Pancreas (tissue), 10 donors: ENCODE data around the gene NCF2. TPM values are rescaled to one million over a fixed set of nuclear protein-coding genes. Genes with fewer than 3 reads are reported as not detected.

Experiments used
- ATAC-seq, 4 donors: fragments of 200-7000 bp; cut with Tn5 transposase; one replicate each; pipeline versions ENCODE4 v1.8.0 to v1.9.1; 2020; ENCODE audit warnings: mild to moderate bottlenecking in 4 of 4, moderate library complexity in 4 of 4
- DNase-seq, 6 donors: peaks; one replicate each; pipeline ENCODE4 v3.0.0-alpha.2; 2020
- FAIRE-seq: peaks from 2 replicates; lab custom pipeline; 2012; peaks lifted over from hg19 to GRCh38; lab: Jason Lieb, UNC
- H3K27ac ChIP-seq, 4 donors: fragments of 200-600 bp; sonication (generic); 1 replicate in 3 of 4; 2 replicates in 1 of 4; pipeline versions ENCODE4 v1.5.0 to v1.8.0; 2020
- H3K27me3 ChIP-seq, 4 donors: fragments of 200-600 bp; one replicate each; pipeline ENCODE4 v1.8.0; 2021
- H3K36me3 ChIP-seq, 3 donors: fragments of 200-600 bp; sonication (generic) in 1 of 3; one replicate each; pipeline versions ENCODE4 v1.5.0 to v1.8.0; 2020 to 2021
- H3K4me1 ChIP-seq, 3 donors: fragments of 200-600 bp; one replicate each; pipeline ENCODE4 v1.8.0; 2021
- H3K4me3 ChIP-seq, 4 donors: fragments of 200-600 bp; sonication (generic) in 2 of 4; one replicate each; pipeline versions ENCODE4 v1.5.0 to v1.8.0; 2020 to 2021
- H3K9me3 ChIP-seq, 4 donors: fragments of 200-600 bp; one replicate each; pipeline ENCODE4 v1.8.0; 2021
- CTCF ChIP-seq, 4 donors: fragments of 200-600 bp; sonication (generic) in 3 of 4; IDR thresholded peaks; one replicate each; pipeline versions ENCODE4 v1.5.0 to v1.8.0; 2021; ENCODE audit warnings: antibody characterized with exemption in 4 of 4
- WGBS, 2 donors: extraction: QIAGEN DNeasy Blood & Tissue Kit; methylation state at CpG; one replicate each; pipeline ENCODE4 v1.1.7; 2013; 5-methylcytosine and 5-hydroxymethylcytosine counted together
- intact Hi-C, 3 donors: fragments of 100-400 bp; cut with DNase I; formaldehyde crosslinking; loops; one replicate each; pipeline versions ENCODE4 v1.11.1 to v1.14.2; 2022
- polyA plus RNA-seq, 2 donors: library from polyadenylated mRNA; stranded (reverse); fragments of 200-250 nt; gene quantifications; one replicate each; pipeline ENCODE4 v1.2.3, GENCODE V29; 2013
- total RNA-seq, 6 donors: library from RNA; stranded (reverse); fragmentation: NEBNext Ultra II Directional in 4 of 6; extraction: Animal tissue kit (Norgen Biotek cat#: 25700) in 4 of 6; gene quantifications; one replicate each; pipeline versions ENCODE4 v1.2.1 to v1.2.4, GENCODE V29; 2021 to 2023
- donor health status: healthy with polysubstance abuse.
- donor health status: DM: no; HTN: no; CAD: no; lungs with moderate emphysema.
- donor health status: DM: no; HTN: no; CAD: no.
- donor health status: control.
- donor health status: control.
- donor health status: Bipolar disorder and iron deficiency.
- donor health status: DM: yes; HTN: yes; CAD: no.
- donor health status: DM: no; HTN: no; CAD: no.
- donor health status: DM: no; HTN: no; CAD: no.
- donor health status: DM: yes; HTN: yes; CAD: no.

Gene NCF2
- total and polyA plus RNA-seq, 8 donors: 0.65 to 24.5 (median 2.1) TPM

GRCh38 chr1:183612407-183612806, 22.1 kb upstream of the NCF2 start:
- H3K27me3 ChIP-seq: no peaks in the 10 kb centered on the region
- no peak for TF ChIP-seq CTCF (IDR thresholded peaks at IDR 0.05)
- FAIRE-seq (no peak), ATAC-seq (no peak), DNase-seq (no peak)
- no peaks in the 10 kb centered on the region for H3K9me3 ChIP-seq
- no peak overlapping the region for H3K27ac ChIP-seq
- WGBS, 2 donors: 52 to 67% methylated on average over 3 of the region's 3 CpGs
- no peaks in the 10 kb centered on the region for H3K36me3 ChIP-seq
- no peak overlapping the region for H3K4me3 ChIP-seq
- intact Hi-C loops: no loop called here
- H3K4me1 ChIP-seq: no peaks in the 10 kb centered on the region

- ATAC-seq (no peak), DNase-seq (no peak), FAIRE-seq (no peak)
- no peak overlapping the region for H3K27ac ChIP-seq
- H3K9me3 ChIP-seq: no peaks in the 10 kb centered on the region
- no peaks in the 10 kb centered on the region for H3K4me1 ChIP-seq
- H3K27me3 ChIP-seq: no peaks in the 10 kb centered on the region
- no peaks in the 10 kb centered on the region for H3K36me3 ChIP-seq
- intact Hi-C loops: no loop called here
- 29 to 37% methylated on average over 2 of the region's 2 CpGs for WGBS, 2 donors
- TF ChIP-seq CTCF (IDR thresholded peaks at IDR 0.05): no peak
- H3K4me3 ChIP-seq: no peak overlapping the region
These were observed 20.8 kb upstream of the NCF2 start for GRCh38 chr1:183611021-183611420.

- Histone ChIP-seq H3K27ac (no peak overlapping the region), H3K9me3 (no peaks in the 10 kb centered on the region), H3K4me1 (no peaks in the 10 kb centered on the region), H3K36me3 (no peaks in the 10 kb centered on the region), H3K4me3 (no peak overlapping the region), H3K27me3 (no peaks in the 10 kb centered on the region)
- DNase-seq (no peak), ATAC-seq (no peak), FAIRE-seq (no peak)
- WGBS, 2 donors: 53 to 55% methylated on average over 3 of the region's 3 CpGs
- no peak for TF ChIP-seq CTCF (IDR thresholded peaks at IDR 0.05)
- intact Hi-C loops: no loop called here
These were observed 19.6 kb upstream of the NCF2 start for GRCh38 chr1:183609759-183610452.

- DNase-seq: no peak
- no peak overlapping the region for H3K27ac ChIP-seq
- no peak for TF ChIP-seq CTCF (IDR thresholded peaks at IDR 0.05)
- H3K27me3 ChIP-seq: no peaks in the 10 kb centered on the region
- 59 to 64% methylated on average over 5 of the region's 5 CpGs for WGBS, 2 donors
- no peak for FAIRE-seq
- peak in 3 of 4 donors; percentile 63 to 86 (median 84) for ATAC-seq
- intact Hi-C loops: no loop called here
- H3K4me1 ChIP-seq: no peaks in the 10 kb centered on the region
- H3K36me3 ChIP-seq: no peaks in the 10 kb centered on the region
- no peak overlapping the region for H3K4me3 ChIP-seq
- no peaks in the 10 kb centered on the region for H3K9me3 ChIP-seq
These were observed 19.1 kb upstream of the NCF2 start for GRCh38 chr1:183609313-183609712.

- no peak overlapping the region for H3K4me3 ChIP-seq
- intact Hi-C loops: no loop called here
- DNase-seq (no peak), FAIRE-seq (no peak), ATAC-seq (no peak)
- no peaks in the 10 kb centered on the region for H3K9me3 ChIP-seq
- no peaks in the 10 kb centered on the region for H3K36me3 ChIP-seq
- H3K27me3 ChIP-seq: no peaks in the 10 kb centered on the region
- no peaks in the 10 kb centered on the region for H3K4me1 ChIP-seq
- TF ChIP-seq CTCF (IDR thresholded peaks at IDR 0.05): no peak
- H3K27ac ChIP-seq: no peak overlapping the region
- WGBS, 2 donors: 27 to 29% methylated on average over 2 of the region's 2 CpGs
These were observed 17.2 kb upstream of the NCF2 start for GRCh38 chr1:183607322-183607980.
